Liver (tissue), 9 donors: ENCODE measurements around the gene GRB2. TPM values are rescaled to one million over a fixed set of nuclear protein-coding genes. Genes with fewer than 3 reads are reported as not detected.

Experiments used
- DNase-seq: peaks from one replicate; pipeline ENCODE4 v3.0.0-alpha.2; 2017; ENCODE audit warnings: low spot score
- H3K27ac ChIP-seq, 2 donors: one replicate each; pipeline ENCODE4 v1.7.0; 2013; ENCODE audit warnings: inconsistent platforms in 2 of 2, low read length in 2 of 2, control low read depth in 1 of 2, low read depth in 1 of 2, mild to moderate bottlenecking in 1 of 2
- H3K27me3 ChIP-seq, 4 donors: one replicate each; pipeline versions ENCODE4 v1.6.1 to v1.7.0; 2013; ENCODE audit warnings: low read length in 3 of 4, inconsistent platforms in 1 of 4, mild to moderate bottlenecking in 1 of 4, moderate library complexity in 1 of 4; ENCODE audit not compliant: control insufficient read depth in 4 of 4, insufficient read depth in 4 of 4
- H3K36me3 ChIP-seq, 4 donors: one replicate each; pipeline versions ENCODE4 v1.6.1 to v1.7.0; 2013; ENCODE audit warnings: low read length in 3 of 4, mild to moderate bottlenecking in 3 of 4, low read depth in 1 of 4, moderate library complexity in 1 of 4; ENCODE audit not compliant: control insufficient read depth in 4 of 4, insufficient read depth in 3 of 4
- H3K4me1 ChIP-seq, 4 donors: one replicate each; pipeline versions ENCODE4 v1.6.1 to v1.7.0; 2013; ENCODE audit warnings: low read length in 3 of 4, mild to moderate bottlenecking in 3 of 4, moderate library complexity in 1 of 4; ENCODE audit not compliant: control insufficient read depth in 4 of 4, insufficient read depth in 4 of 4
- H3K4me3 ChIP-seq, 3 donors: one replicate each; pipeline versions ENCODE4 v1.6.1 to v1.7.0; 2013; ENCODE audit warnings: low read length in 3 of 3, control low read depth in 1 of 3, low read depth in 1 of 3, mild to moderate bottlenecking in 1 of 3
- H3K9ac ChIP-seq, 2 donors: one replicate each; pipeline ENCODE4 v1.7.0; 2013; ENCODE audit warnings: low read length in 2 of 2, mild to moderate bottlenecking in 2 of 2, moderate library complexity in 2 of 2, control low read depth in 1 of 2, low read depth in 1 of 2
- H3K9me3 ChIP-seq, 4 donors: one replicate each; pipeline versions ENCODE4 v1.6.1 to v1.7.0; 2013; ENCODE audit warnings: low read length in 3 of 4; ENCODE audit not compliant: control insufficient read depth in 4 of 4
- ATF3 ChIP-seq: IDR thresholded peaks from 2 replicates; pipeline ENCODE4 v1.6.1; 2016; ENCODE audit warnings: antibody characterized with exemption
- CTCF ChIP-seq: fragments of 150-350 bp; IDR thresholded peaks from 2 replicates; pipeline ENCODE4 v1.5.1; 2017; ENCODE audit warnings: improper control_type of control experiment, low read depth, low read length; ENCODE audit not compliant: missing input control
- EGR1 ChIP-seq, 2 donors: IDR thresholded peaks; 2 replicates each; pipeline ENCODE4 v1.6.1; 2016 to 2018; ENCODE audit warnings: antibody characterized with exemption in 2 of 2, low read depth in 2 of 2
- FOXA2 ChIP-seq: IDR thresholded peaks from 2 replicates; pipeline ENCODE4 v1.6.1; 2016; ENCODE audit warnings: antibody characterized with exemption
- HNF4A ChIP-seq, 2 donors: conservative IDR thresholded peaks; 2 replicates each; pipeline ENCODE4 v1.6.1; 2016; ENCODE audit warnings: antibody characterized with exemption in 2 of 2, mild to moderate bottlenecking in 2 of 2
- HNF4G ChIP-seq: IDR thresholded peaks from 2 replicates; pipeline ENCODE4 v1.6.1; 2016; ENCODE audit warnings: antibody characterized with exemption
- RAD21 ChIP-seq, 2 donors: IDR thresholded peaks; 2 replicates each; pipeline ENCODE4 v1.6.1; 2016; ENCODE audit warnings: antibody characterized with exemption in 2 of 2, mild to moderate bottlenecking in 2 of 2
- whole genome bisulfite sequencing: extraction: QIAGEN DNeasy Blood & Tissue Kit; methylation state at CpG from one replicate; pipeline ENCODE4 v1.1.7; 2013; 5-methylcytosine and 5-hydroxymethylcytosine counted together
- polyA plus RNA-seq, 2 donors: library from polyadenylated mRNA; stranded (reverse) in 1 of 2; unstranded in 1 of 2; fragments of 200-250 nt in 1 of 2; fragments of >200 nt in 1 of 2; fragmentation: Nextera tagmentation in 1 of 2; extraction: Ambion mirVana in 1 of 2; gene quantifications; one replicate each; pipeline versions ENCODE4 v1.2.1 to v1.2.3, GENCODE V29; 2013 to 2015
- total RNA-seq, 2 donors: library from RNA; depleted of rRNA; stranded (reverse); fragments of >200 nt; gene quantifications; one replicate each; pipeline ENCODE4 v1.2.3, GENCODE V29; 2014
- donor health status: healthy.
- donor health status: healthy.
- donor health status: healthy.
- donor health status: healthy.
- donor health status: healthy.

The GRB2 gene
- total and polyA plus RNA-seq, 4 donors, result 36.0 to 91.8 (median 49.6) TPM

GRCh38 chr17:75412455-75413317 is 7.2 kb upstream of the GRB2 start:
- Histone ChIP-seq H3K4me3 (peak overlapping the region in 2 of 3 donors; percentile 5 to 7), H3K27me3 (no peaks in the 10 kb centered on the region), H3K4me1 (peaks cover 0 to 6% (median 3%) of the 10 kb centered on the region in 4 donors), H3K27ac (no peak overlapping the region), H3K36me3 (no peaks in the 10 kb centered on the region), H3K9ac (peak overlapping the region; percentile 16 to 30), H3K9me3 (no peaks in the 10 kb centered on the region)
- peak in 1 of 2 donors; percentile 24 for TF ChIP-seq HNF4A (conservative IDR thresholded peaks at IDR 0.05)
- TF ChIP-seq RAD21 (IDR thresholded peaks at IDR 0.05), result peak; percentile 95 to 96
- peak; percentile 82 for TF ChIP-seq CTCF
- no peak for TF ChIP-seq HNF4G
- DNase-seq, result peak; percentile 77
- 2% methylated on average over 8 of the region's 8 CpGs for WGBS

GRCh38 chr17:75411328-75412067 is 6.0 kb upstream of the GRB2 start:
- H3K9ac ChIP-seq, result no peak overlapping the region
- no peaks in the 10 kb centered on the region for H3K9me3 ChIP-seq
- DNase-seq, result no peak
- no peaks in the 10 kb centered on the region for H3K27me3 ChIP-seq
- H3K27ac ChIP-seq, result no peak overlapping the region
- no peak overlapping the region for H3K4me3 ChIP-seq
- H3K36me3 ChIP-seq, result no peaks in the 10 kb centered on the region
- TF ChIP-seq FOXA2 (no peak), EGR1 (IDR thresholded peaks at IDR 0.05; ENCODE audit: low read depth in 2 of 2) (no peak), RAD21 (IDR thresholded peaks at IDR 0.05) (no peak)
- peaks cover 0 to 8% (median 4%) of the 10 kb centered on the region in 4 donors for H3K4me1 ChIP-seq
- WGBS, result 84% methylated on average over 5 of the region's 5 CpGs

GRCh38 chr17:75410141-75410540 is 4.7 kb upstream of the GRB2 start:
- 87% methylated on average over 4 of the region's 4 CpGs for WGBS
- Histone ChIP-seq H3K27me3 (no peaks in the 10 kb centered on the region), H3K36me3 (no peaks in the 10 kb centered on the region), H3K9ac (no peak overlapping the region), H3K4me3 (no peak overlapping the region), H3K9me3 (no peaks in the 10 kb centered on the region), H3K4me1 (peaks cover 0 to 17% (median 12%) of the 10 kb centered on the region in 4 donors), H3K27ac (no peak overlapping the region)
- no peak for TF ChIP-seq FOXA2
- no peak for TF ChIP-seq HNF4G
- no peak for TF ChIP-seq ATF3
- no peak for TF ChIP-seq HNF4A (conservative IDR thresholded peaks at IDR 0.05)
- DNase-seq, result no peak
